GOT3 (cell line): ENCODE data around the gene AQP5.

Experiments
- DNase-seq: peaks from one replicate; lab custom pipeline; 2025; ENCODE audit warnings: mixed read lengths; lab: John Stamatoyannopoulos, UW

AQP5 gene

DNA sequence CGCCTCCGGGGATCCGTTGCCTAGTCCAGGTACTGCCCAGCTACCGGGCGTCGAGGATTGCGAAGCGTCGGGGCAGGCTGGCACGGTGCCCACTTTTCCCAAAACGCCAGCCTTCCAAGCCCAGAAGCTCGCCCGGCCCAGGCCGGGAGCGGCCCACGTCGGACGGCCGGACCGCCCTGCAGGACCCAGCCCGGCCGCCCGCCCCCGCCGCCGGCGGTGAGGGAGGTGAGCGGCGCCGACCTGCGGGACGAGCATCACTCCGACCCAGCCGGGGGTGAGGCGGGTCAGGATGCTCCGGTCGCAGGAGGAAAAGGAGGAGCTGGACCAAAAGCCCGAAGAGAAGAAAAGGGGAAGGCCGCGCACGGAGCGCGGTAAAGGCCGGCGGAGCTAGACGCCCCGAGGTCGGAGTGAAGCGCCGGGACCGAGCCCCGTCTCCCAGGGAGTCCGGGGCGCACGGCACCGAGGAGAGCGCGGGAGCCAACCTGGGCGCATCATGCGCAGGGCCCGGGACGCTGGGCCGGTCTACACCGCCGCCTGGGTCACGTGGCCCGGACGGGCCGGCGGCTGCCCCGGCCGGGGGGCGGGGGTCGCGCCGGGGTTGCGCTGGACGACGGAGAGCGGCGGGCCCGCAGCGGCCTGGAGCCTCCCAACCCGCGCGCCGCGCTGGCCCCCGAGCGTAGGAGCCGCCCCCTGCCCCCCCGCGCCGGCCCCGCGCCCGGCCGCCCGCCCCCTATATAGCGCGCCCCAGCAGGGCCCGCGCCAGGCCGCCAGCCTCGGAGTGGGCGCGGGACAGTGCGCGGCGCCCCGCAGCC, at the start of gene AQP5:
AQP5 (plus strand) TSS at position 762 of the 812 bp plus-strand sequence. CDS start 146 bp downstream, outside the sequence.
- no peak for DNase-seq

DNA sequence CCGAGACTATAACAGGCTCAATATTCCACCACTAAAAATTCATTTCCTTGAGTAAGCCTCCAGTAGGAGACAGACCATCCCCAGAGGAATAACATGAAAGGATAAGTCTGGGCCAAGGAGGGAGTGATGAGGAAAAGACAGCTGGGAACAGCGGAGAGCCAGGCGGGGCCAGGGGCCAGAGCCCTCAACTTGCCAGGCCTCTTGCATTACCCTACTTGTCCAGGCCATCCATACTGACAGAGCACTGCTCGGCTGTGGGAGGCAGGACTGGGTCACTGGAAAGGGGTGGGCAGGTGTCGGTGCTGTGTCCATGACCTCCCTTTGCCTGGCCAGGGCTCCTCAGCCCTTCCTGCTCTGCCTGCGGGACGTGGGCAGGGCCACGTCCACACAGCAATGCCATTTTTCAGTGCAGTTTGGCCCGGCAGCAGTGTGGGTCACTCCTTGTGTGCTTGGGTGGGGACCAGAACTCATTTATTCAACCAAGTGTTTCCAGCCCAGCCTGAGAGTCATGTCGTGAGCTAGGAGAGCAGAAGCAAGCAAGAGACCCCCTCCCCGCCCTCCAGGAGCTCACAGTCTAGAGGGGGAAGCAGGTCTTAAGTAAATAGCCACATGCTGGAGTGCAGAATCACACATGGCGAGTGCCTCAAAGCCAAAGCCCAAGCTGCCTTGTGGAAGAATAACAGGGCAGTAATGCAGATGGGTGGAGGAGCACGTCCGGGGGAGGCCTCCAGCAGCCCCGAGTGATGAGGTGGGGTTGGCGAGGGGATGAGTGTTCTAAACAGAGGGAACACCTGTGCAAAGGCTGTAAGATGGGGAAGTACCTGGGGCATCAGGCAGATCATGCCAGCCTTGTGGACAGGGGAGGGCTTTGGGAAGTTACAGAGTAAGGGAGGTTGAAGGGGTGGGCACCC, 49.1 kb upstream of the AQP5 start:
- DNase-seq = no peak

DNA sequence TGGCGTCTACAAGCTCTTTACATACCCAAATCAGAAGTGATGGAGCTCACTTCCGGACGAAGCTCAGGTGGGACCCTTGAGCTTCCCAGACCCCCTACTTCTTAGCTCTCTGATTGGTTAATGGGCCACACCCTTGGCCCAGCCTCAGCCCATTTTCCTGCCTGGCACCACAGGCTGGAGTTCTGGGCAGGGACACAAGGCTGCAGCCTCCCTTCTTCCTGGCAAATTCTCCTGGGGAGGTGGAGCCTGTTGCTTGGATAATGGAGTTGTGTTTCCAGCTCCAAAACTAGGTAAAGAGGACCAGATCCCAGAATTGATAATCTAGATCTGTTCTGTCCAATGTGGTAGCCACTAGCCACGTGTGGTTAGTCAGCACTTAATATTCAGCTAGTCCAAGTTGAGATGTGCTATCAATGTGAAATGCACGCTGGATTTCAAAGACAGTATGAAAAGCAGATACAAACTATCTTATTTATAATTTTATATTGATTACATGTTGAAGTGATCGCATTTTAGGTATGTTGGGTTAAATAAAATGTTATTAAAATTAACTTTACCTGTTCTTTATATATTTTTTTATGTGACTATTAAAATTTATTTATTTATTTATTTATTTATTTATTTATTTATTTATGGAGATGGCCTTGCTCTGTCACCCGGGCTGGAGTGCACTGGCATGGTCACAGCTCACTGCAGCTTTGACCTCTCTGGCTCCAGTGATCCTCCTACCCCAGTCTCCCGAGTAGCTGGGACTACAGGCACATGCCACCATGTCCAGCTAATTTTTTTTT, 45.3 kb upstream of the AQP5 start:
- DNase-seq = no peak

DNA sequence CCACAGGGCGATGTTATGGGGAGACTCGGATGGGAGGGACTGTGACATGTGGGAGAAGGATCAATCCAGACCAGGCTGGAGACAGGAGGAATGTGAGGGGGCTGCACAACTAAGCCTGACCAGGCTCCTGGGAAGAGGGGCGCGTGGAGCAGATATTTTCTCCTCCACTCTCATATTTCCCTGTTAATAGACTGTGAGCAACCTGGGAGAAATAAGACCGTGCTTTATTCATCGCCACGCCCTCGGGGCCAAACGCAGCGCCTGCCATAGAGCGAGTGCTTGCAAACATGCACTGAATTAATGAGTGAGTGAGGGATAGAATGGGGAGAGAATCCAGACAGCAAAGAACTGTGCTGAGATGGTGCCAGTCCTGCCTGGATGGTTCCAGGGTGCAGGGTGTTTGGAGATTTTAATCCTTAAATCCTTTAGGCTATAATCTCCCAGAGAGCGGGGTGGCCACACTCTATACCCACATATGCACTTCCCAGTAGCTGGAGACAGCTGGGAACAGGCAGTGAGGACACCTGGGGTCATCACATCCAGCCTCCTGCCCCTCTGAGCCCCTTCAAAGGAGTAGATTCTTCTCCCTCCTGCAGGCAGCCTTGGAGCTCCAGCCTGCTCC, 44.4 kb upstream of the AQP5 start:
- no peak for DNase-seq

DNA sequence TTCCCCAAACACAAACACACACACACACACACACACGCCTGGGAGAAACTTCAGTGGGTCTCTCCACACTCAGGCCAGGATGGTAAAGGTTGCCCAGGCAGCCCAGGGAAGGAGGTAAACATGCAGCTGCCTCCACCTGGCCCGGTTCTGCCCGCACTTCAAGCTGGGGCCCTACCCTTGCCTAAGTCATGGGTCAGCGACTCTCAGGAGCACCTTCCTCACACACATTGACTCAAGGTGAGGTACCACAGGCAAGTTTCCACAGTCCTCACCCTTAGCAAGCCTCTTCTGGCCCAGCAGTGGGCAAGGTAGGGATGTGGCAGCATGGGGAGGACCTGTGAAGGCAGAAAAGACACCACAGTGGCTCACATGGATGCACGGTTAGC, 43.9 kb upstream of the AQP5 start:
- no peak for DNase-seq

DNA sequence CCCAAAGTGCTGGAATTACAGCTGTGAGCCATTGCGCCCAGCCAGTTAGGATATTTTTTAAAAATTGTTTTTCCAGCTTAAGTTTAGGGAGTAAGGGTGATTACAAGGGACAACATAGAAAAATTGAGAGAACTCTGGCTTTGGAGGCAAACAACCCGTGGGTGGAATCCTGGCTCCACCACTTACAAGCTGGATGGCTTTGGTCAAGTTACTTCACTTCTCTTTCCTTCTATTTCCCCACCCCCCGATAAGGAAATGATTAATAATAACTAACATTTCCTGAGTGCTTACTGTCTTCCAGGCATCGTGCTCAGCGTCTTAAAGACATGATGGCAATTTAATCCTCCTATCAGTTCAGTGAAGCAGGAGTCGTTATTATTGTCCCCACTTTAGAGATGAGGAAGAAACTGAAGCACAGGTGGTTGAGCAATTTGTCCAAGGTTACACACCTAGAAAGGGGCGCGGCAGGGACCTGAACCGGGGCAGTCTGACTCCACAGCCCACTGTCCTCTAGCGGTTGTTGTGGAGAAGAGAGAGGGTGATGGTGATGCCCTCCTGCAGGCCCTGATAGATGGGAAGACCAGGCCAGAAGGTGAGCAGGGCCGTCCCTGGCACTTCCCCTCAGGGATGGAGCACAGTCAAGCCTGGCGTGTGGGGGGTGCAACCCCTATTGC, 41.3 kb upstream of the AQP5 start:
- no peak for DNase-seq

DNA sequence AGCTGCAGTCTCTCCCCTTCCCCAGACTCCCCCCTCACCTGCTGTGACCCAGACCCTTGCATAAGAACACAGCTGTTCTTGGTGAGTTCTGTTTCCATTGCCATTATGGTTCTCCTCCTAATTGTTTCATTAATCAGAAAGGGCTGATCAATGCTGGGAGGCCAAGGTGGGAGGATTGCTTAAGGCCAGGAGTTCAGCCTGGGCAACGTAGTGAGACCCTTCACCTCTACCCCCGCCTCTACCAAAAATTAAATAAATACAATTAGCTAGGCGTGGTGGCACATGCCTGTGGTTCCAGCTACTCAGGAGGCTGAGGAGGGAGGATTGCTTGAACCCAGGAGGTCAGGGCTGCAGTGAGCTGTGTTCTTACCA, 40.8 kb upstream of the AQP5 start:
- DNase-seq = no peak

DNA sequence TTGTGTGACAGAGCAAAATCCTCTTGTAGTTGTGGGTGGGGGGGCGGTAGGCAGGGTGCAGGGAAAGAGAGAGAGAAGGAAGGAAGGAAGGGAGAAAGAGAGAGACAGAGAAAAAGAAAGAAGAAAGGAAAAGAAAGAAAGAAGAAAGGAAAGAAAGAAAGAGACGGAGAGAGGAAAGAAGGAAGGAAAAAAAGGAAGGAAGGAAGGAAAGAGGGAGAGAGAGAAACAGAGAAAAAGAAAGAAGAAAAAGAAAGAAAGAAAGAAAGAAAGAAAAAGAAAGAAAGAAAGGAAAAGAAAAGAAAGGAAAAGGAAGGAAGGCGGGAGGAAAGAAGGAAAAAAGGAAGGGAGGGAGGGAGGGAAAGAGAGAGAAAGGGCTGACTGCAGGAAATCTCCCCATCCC, 40.4 kb upstream of the AQP5 start:
- DNase-seq = no peak

DNA sequence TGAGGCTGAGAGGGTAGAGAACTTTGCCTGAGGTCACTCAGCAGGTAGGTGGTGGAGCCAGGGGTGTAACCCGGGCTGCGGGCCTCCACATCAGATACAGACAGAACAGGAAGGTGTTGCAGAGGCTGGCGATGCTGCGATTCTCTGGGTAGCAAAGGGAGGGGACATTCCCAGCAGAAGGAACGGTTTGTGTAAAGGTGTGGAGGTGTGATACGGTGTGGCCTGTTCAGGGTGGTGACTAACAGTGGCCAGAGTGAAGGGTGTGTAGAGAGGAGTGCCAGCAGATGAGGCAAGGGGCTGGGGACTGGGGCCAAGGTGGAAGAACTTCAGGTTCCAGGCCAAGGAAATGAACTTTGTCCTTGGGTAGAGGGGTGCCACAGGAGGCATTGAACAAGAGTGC, 39.7 kb upstream of the AQP5 start:
- DNase-seq = no peak

DNA sequence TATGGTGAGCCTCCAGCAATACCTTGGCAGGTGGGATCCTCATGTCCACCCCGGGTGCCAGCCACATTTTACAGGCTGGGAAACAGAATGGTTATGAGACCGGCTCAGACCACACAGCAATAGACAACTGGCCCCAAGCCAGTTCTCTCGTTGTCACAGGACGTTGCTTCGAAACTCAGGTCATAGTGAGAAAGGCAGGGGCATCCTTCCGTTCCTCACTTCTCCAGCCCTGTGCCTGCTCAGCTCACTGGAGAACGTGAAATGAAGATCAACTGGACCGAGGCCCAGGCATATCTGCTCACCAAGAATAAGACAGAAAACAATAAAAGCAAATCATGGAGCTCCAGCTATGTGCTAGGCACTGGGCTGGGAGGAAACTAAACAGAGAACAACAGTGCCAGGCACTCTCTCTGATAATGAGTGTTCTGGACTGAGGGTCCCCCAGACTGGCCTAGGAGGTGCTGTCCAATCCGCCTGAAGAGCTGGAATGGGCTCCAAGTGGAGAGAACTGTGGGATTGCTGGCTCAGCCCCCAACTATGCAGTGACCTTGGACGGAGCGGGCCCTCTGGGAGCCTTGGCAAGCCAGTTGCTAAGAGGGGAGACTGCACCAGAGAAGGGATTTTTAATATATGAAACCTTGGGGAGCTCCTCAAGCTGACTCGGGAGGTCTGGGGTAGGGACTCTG, 39.2 kb upstream of the AQP5 start:
- no peak for DNase-seq

DNA sequence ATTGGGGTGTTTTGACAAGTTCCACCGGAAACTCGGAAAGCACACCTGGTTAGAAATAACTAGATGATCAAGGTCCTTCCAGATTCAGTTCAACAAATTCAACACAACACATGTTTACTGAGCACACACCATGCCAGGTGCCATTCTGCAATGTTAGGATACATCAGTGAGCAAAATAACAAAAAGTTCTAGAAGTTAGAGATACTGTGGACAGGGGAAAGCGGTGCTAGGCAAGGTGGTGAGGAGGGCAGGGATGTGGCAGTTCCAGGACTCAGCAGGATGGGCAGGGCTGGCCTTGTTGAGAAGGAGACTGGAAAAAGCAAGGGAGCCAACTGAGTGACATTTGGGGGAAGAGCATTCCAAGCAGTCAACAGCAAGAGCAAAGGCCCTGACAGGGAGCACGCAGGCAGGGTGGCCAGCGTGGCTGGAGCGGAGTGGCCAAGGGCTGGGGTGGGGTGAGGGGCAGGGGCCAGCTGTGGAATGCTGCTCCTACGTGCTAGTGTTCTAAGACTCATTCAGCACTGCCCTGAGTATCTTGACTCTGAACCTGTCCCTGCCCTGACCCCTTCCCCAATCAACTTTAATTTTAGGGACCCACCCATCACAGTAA, 38.5 kb upstream of the AQP5 start:
- DNase-seq = no peak

DNA sequence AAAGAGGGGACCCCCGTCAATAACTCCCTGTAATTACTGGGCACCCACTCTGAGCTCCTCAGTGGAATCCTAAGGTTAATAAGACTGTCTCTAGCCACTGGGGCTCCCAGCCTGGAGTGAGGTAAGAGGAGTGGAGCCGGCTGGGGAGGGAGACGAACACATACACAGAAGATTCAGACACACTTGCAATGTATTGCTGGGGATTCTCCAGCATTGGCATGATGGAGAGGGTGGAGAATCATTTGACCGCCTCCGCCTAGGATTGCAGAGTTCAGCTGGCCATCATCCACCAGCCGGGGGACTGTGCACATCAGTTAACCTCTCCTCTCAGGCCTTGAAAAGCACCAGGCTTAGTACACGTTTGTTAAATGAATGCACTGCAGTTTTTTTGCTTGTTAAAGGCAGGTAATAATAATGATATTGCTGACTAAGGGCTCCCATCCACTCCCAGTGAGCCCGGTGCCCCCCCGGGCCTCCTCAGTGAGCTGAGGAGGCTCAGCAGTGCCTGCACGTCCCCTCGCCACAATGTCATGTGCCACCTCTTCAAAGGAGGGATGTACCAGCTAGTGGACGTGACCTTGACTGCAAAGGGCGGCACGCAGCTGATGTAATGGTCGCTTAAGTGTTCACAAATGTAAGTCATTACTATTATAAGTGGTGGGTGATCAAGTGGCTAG, 37.7 kb upstream of the AQP5 start:
- DNase-seq = no peak

DNA sequence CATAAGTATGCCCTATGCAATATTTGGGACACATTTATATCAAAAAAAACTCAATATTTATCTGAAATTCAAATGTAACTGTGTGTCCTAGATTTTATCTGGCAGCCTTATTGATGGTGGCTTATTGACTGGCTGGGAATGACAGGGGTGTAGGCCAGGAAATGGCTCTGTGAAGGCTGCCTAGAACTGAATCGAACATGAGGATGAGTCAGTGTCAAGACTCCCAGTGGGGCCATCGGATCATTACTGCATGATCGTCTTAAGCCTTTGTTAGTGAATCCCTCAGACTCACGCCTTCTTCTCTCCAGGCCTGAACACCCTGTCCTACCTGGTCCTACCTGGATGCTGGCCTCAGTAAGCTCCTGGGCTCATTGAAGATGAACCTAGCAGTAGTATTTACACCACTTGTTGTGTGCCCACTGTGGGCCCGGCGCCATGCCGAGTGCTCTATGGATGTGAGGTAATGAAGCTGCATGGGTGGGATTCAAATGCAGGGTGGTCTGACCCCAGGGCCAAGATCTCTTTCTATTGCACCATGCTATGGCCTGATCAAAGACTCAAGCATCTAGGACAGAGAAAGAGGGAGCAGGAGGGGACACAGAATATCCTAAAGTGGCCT, 36.9 kb upstream of the AQP5 start:
- no peak for DNase-seq

DNA sequence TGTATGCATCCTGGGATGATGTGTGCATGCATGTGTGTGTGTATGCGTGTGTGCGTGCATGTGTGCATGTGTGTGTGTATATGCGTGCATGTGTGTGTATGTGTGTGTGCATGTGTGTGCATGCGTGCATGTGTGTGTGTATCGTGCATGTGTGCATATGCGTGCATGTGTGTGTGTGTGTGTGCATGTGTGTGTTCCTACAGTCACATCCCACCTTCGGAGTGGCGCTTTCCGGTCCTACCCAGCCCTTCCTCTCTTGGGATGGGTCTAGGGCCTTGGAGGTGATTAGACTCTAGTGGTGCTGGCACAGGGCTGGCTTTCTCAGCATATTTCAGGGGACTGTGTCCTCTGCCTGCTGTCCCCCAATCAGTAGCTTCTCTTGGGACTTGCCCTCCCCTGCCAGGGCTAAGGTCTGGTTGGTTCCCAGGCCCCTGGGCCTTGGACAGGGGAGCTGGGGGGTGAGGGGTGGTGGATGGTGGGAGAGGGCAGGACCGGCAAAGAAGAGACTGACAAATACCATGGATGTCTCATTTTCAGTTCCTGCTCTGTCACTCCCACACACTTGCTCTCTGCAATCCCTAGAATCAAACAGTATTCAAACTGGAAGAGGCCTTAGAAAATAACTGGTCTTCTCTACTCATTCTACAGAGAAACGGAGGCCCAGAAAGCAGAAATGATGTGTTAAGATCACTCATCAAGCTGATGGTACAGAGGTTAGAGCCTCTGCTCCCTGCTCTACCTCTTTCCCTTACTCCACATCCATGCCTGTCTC, 36.1 kb upstream of the AQP5 start:
- DNase-seq = no peak

DNA sequence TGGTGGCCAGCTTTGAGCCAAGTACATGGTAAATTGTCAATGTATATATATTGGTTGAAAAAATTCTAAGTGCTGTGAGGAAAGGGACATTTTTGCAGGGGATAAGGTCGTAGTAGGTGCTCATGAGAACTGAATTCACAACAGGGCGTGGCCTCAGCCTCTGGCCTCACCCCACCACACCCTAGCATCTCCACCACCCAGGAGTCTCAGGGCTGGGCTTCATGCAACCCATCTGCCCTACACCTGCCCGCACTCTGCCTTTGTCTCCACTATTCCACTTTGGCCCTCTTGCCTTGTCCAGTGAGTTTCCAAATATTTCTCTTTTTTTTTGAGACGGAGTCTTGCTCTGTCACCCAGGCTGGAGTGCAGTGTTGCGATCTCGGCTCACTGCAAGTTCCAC, 33.2 kb upstream of the AQP5 start:
- DNase-seq = no peak

DNA sequence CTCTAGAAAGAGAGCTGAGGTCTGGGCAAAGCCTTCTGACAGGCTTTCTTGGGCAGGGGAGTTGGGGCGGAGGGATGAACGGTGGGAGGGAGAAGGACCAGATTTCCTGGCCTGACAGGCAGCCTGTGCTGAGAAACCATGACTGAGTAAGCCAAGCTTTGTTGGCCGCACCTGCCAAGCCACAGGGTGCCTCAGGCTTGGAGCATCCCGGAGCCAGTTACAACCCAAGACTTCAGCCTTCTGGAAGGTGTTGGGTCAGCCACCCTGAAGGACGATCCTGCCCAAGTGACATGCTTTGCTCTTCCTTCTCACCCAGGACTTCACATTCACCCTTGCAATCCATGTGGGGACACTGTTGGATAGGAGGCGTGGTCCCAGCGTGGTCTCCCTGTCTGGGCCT, 32.1 kb upstream of the AQP5 start:
- DNase-seq = no peak

DNA sequence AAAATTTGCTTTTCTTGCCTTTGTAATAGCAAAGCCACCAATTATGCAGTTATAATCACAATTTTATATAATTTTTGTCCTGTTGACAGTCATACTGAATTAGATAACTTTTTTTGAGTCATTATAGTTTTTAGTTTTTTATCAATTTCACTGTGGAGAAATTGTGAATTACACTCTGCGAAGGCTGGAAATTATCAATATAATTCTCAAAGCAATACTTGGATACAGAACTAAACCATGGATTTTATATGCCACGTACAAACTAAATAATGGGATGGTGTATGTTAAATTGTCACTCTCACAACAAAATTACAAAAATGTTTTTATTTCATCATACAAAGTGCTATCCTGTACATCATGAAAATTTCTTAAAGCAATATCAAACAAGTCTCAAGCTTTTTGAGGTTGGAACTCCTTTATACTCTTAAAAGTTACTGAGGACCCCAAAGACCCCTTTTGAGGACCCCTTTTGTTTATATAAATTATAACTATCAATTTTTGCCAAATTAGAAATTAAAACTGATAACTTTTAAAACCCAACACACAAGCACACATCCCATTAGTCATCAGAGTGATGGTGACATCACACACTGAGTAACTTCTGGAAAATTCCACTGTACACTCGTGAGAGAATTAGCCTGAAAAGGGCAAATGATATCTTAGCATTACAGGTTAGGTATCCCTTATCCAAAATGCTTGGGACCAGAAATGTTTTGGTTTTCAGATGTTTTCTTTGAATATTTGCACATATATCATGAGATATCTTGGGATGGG, 31.0 kb upstream of the AQP5 start:
- DNase-seq = no peak

DNA sequence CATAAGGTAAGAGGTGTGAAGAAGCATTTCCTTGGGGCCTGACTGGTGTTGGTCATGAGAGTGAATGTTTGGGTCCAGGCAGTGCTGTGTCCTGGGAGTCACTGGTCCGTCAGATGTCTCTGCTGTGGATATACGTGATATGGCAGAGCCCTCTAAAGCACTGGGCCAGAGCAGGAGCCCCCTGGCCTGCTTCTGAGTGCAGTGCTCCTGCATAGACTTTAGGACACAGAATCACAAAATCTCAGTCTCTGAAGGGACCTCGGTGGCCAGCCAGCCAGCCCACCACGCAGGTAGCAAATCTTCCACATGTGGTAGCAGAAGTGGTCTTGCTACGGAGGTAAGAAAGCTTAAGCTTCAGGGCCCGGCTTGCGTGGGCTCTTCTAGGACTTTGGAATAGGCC, 29.6 kb upstream of the AQP5 start:
- DNase-seq = no peak
